Gastroesophageal sphincter (tissue), 3 donors: ENCODE measurements around the gene KCNH4.

Experiments
- CTCF ChIP-seq, 4 experiments: fragments of 200-600 bp in 2 of 4; fragments of 450-650 bp in 2 of 4; sonication (generic) in 1 of 4; IDR thresholded peaks; one replicate each; pipeline ENCODE4 v1.5.1; 2017 to 2019; ENCODE audit warnings: antibody characterized with exemption in 4 of 4, mild to moderate bottlenecking in 2 of 4, moderate library complexity in 2 of 4
- POLR2A ChIP-seq, 2 donors: fragments of 450-650 bp; IDR thresholded peaks; one replicate each; pipeline ENCODE4 v1.6.1; 2017; ENCODE audit warnings: antibody characterized with exemption in 2 of 2, mild to moderate bottlenecking in 2 of 2, moderate library complexity in 1 of 2
- POLR2AphosphoS5 ChIP-seq: sonication (generic); formaldehyde crosslinking; IDR thresholded peaks from one replicate; pipeline ENCODE4 v1.6.1; 2017; ENCODE audit warnings: antibody characterized with exemption

GRCh38 chr17:42153919-42154742, 26.8 kb downstream of the KCNH4 start:
- TF ChIP-seq CTCF (IDR thresholded peaks at IDR 0.05) (no peak), POLR2AphosphoS5 (no peak), POLR2A (IDR thresholded peaks at IDR 0.05) (no peak)
